Peyer's patch (tissue), 4 donors: ENCODE measurements around the gene SERPINE2.

Experiments
- CTCF ChIP-seq, 6 experiments: fragments of 450-650 bp in 4 of 6; fragments of 200-600 bp in 2 of 6; sonication (generic) in 1 of 6; IDR thresholded peaks; one replicate each; pipeline ENCODE4 v1.5.1; 2017 to 2019; ENCODE audit warnings: antibody characterized with exemption in 6 of 6, mild to moderate bottlenecking in 3 of 6, moderate library complexity in 1 of 6
- POLR2A ChIP-seq, 2 donors: fragments of 450-650 bp; IDR thresholded peaks; one replicate each; pipeline ENCODE4 v1.5.1; 2017; ENCODE audit warnings: antibody characterized with exemption in 2 of 2, mild to moderate bottlenecking in 2 of 2, moderate library complexity in 2 of 2

- TF ChIP-seq CTCF (IDR thresholded peaks at IDR 0.05), result no peak
- TF ChIP-seq POLR2A (IDR thresholded peaks at IDR 0.05), result no peak
These were observed 18.6 kb downstream of the SERPINE2 start for GRCh38 chr2:224020523-224020922.
